Left ventricle myocardium inferior (tissue), 1 donor: ENCODE measurements around the gene UBE2E1. TPM values are rescaled to one million over a fixed set of nuclear protein-coding genes. Genes with fewer than 3 reads are reported as not detected.
"Not testable (repeated sequence)": the region's sequence is repeated elsewhere in the genome, so short reads cannot be mapped to it uniquely, and the experiment has no call there.

Experiments used
- DNase-seq: peaks from one replicate; pipeline ENCODE4 v3.0.0-alpha.2; 2020
- H3K27ac ChIP-seq: fragments of 200-600 bp; replicated peaks from 2 replicates; pipeline ENCODE4 v1.8.0; 2021
- H3K27me3 ChIP-seq: fragments of 200-600 bp; 2 replicates; pipeline ENCODE4 v1.8.0; 2021; ENCODE audit warnings: low read depth
- H3K36me3 ChIP-seq: fragments of 200-600 bp; 2 replicates; pipeline ENCODE4 v1.8.0; 2021
- H3K4me1 ChIP-seq: fragments of 200-600 bp; 2 replicates; pipeline ENCODE4 v1.8.0; 2021
- H3K4me3 ChIP-seq: fragments of 200-600 bp; 2 replicates; pipeline ENCODE4 v1.8.0; 2021; ENCODE audit warnings: mild to moderate bottlenecking, moderate library complexity
- H3K9me3 ChIP-seq: fragments of 200-600 bp; replicated peaks from 2 replicates; pipeline ENCODE4 v1.8.0; 2021
- intact Hi-C: fragments of 100-400 bp; cut with micrococcal nuclease; formaldehyde crosslinking; loops from one replicate; pipeline ENCODE4 v1.11.0; 2022
- total RNA-seq: library from RNA; stranded (reverse); fragmentation: NEBNext Ultra II Directional; extraction: Animal tissue kit (Norgen Biotek cat#: 25700); gene quantifications from one replicate; pipeline ENCODE4 v1.2.1, GENCODE V29; 2021
- TF ChIP-seq, protein P1 (sequence below): fragments of 200-600 bp; IDR thresholded peaks from 2 replicates; pipeline ENCODE4 v1.8.0; 2021; ENCODE audit warnings: antibody characterized with exemption, mild to moderate bottlenecking, borderline replicate concordance
- donor health status: DM: no; HTN: yes; CAD: no; lungs with severe emphysema.

The UBE2E1 gene
- total RNA-seq, 1 donor from 2014 or later: 65.0 TPM

DNA sequence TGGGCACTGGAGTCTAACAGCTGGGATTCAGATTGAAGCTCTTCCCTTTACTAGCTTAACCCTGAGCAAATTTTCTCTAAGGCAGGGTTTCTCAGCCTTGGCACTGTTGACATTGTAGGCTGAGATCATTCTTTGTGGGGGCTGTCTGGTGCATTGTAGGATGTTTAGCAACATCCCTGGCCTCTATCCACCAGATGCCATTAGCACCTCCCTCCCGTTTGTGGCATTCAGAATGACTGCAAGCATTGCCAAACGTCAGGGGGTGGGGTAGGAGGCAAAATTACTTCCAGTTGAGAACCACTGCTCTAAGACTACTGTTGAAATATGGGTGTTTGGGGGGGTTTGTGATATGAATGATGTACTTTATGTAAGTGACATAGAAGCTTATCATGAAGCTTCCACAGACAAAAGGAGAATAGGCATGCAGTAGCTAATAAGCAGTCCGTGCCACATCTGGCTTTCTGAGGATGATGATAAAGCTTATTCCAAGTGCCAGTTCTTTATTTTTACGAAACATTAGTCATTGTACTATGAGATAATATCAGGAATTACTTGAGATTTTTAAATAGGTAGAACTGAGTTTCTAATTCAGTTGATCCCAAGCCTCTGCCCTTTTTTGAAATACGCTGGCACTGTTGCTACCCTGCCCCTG lies 71.7 kb downstream of the UBE2E1 start:
- no peak overlapping the region for H3K27ac ChIP-seq
- TF ChIP-seq, protein P1, sequence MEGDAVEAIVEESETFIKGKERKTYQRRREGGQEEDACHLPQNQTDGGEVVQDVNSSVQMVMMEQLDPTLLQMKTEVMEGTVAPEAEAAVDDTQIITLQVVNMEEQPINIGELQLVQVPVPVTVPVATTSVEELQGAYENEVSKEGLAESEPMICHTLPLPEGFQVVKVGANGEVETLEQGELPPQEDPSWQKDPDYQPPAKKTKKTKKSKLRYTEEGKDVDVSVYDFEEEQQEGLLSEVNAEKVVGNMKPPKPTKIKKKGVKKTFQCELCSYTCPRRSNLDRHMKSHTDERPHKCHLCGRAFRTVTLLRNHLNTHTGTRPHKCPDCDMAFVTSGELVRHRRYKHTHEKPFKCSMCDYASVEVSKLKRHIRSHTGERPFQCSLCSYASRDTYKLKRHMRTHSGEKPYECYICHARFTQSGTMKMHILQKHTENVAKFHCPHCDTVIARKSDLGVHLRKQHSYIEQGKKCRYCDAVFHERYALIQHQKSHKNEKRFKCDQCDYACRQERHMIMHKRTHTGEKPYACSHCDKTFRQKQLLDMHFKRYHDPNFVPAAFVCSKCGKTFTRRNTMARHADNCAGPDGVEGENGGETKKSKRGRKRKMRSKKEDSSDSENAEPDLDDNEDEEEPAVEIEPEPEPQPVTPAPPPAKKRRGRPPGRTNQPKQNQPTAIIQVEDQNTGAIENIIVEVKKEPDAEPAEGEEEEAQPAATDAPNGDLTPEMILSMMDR: no peak
- DNase-seq: no peak
- peaks cover 69% of the 10 kb centered on the region for H3K4me1 ChIP-seq
- H3K36me3 ChIP-seq: no peaks in the 10 kb centered on the region
- H3K4me3 ChIP-seq: no peak overlapping the region
- intact Hi-C loops: no loop called here
- no peaks in the 10 kb centered on the region for H3K9me3 ChIP-seq
- H3K27me3 ChIP-seq: no peaks in the 10 kb centered on the region

DNA sequence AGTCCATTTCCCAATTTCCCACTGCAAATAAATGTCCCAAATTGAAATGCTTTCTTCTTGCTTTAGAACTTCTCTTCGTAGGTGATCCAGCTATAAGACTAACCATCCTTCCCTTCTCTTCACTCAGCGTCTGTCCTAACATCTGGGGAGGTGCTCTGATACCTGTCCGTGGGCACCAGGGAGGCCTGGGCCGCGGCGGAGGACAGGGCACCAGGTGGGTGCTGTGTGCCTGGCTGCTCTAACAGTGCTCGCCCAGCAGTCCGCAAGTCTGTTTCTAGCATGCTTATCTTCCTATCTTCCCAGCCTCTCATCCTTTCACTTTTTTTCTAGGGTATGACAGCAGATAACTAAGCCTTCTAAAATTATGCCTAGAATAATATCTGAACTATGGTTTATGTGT lies 73.7 kb downstream of the UBE2E1 start:
- DNase-seq: no peak
- Histone ChIP-seq H3K36me3 (no peaks in the 10 kb centered on the region), H3K27me3 (no peaks in the 10 kb centered on the region), H3K27ac (no peak overlapping the region), H3K4me3 (no peak overlapping the region), H3K4me1 (peaks cover 54% of the 10 kb centered on the region), H3K9me3 (no peaks in the 10 kb centered on the region)
- intact Hi-C loops: no loop called here
- TF ChIP-seq, protein P1: no peak

- Histone ChIP-seq H3K27ac (no peak overlapping the region), H3K4me3 (no peak overlapping the region), H3K36me3 (no peaks in the 10 kb centered on the region), H3K27me3 (no peaks in the 10 kb centered on the region), H3K9me3 (no peaks in the 10 kb centered on the region), H3K4me1 (peaks cover 42% of the 10 kb centered on the region)
- TF ChIP-seq, protein P1: no peak
- DNase-seq: no peak
- intact Hi-C loops: no loop called here
Observed at GRCh38 chr3:23880703-23881339, 75.1 kb downstream of the UBE2E1 start.

GRCh38 chr3:23881993-23882392 lies 76.2 kb downstream of the UBE2E1 start:
- H3K27ac ChIP-seq, H3K27me3 ChIP-seq, H3K4me3 ChIP-seq, H3K9me3 ChIP-seq, intact Hi-C loops, H3K36me3 ChIP-seq, DNase-seq: not testable (repeated sequence)
- peaks cover 30% of the 10 kb centered on the region for H3K4me1 ChIP-seq

DNA sequence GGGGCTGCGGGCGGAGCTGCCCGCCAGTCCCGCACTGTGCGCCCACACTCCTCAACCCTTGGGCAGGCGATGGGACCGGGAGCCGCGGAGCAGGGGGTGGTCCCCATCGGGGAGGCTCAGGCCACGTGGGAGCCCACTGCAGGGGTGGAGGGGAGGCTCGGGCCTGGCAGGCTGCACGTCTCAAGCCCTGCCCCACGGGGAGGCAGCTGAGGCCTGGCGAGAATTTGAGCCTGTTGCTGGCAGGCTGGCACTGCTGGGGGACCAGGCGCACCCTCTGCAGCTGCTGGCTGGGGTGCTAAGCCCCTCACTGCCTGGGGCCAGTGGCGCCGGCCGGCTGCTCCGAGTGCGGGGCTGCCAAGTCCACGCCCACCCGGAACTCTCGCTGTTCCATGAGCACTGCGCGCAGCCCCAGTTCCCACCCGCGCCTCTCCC lies 76.7 kb downstream of the UBE2E1 start:
- Histone ChIP-seq H3K36me3 (no peaks in the 10 kb centered on the region), H3K4me3 (no peak overlapping the region), H3K4me1 (peaks cover 29% of the 10 kb centered on the region), H3K27ac (no peak overlapping the region), H3K9me3 (no peaks in the 10 kb centered on the region), H3K27me3 (no peaks in the 10 kb centered on the region)
- intact Hi-C loops: no loop called here
- DNase-seq: no peak
- TF ChIP-seq, protein P1: no peak

GRCh38 chr3:23884481-23884880 lies 78.7 kb downstream of the UBE2E1 start:
- no peaks in the 10 kb centered on the region for H3K36me3 ChIP-seq
- intact Hi-C loops: no loop called here
- H3K27ac ChIP-seq: no peak overlapping the region
- TF ChIP-seq, protein P1: peak; percentile 33
- H3K4me3 ChIP-seq: no peak overlapping the region
- no peak for DNase-seq
- peaks cover 36% of the 10 kb centered on the region for H3K4me1 ChIP-seq
- no peaks in the 10 kb centered on the region for H3K27me3 ChIP-seq
- no peaks in the 10 kb centered on the region for H3K9me3 ChIP-seq
